ENCODE results near the gene GALNT1. TPM values are rescaled to one million over a fixed set of nuclear protein-coding genes. Genes with fewer than 3 reads are reported as not detected.

GALNT1 gene
- total and polyA plus RNA-seq, 9 donors: 20.0 to 60.2 (median 40.4) TPM

GRCh38 chr18:35680139-35680551 is 98.6 kb downstream of the GALNT1 start:
- TF ChIP-seq POLR2A (IDR thresholded peaks at IDR 0.05) (no peak), CTCF (IDR thresholded peaks at IDR 0.05) (no peak), EP300 (IDR thresholded peaks at IDR 0.05) (no peak)
- no peak for DNase-seq
- Histone ChIP-seq H3K36me3 (no peaks in the 10 kb centered on the region), H3K9me3 (no peaks in the 10 kb centered on the region), H3K27ac (no peak overlapping the region), H3K4me1 (ENCODE audit: insufficient read depth) (no peaks in the 10 kb centered on the region), H3K4me3 (no peak overlapping the region), H3K27me3 (no peaks in the 10 kb centered on the region)
- intact Hi-C loops (cut with DNase I): no loop called here

GRCh38 chr18:35682281-35682867 is 100.8 kb downstream of the GALNT1 start:
- intact Hi-C loops (cut with DNase I): no loop called here
- no peak overlapping the region for H3K27ac ChIP-seq
- H3K4me1 ChIP-seq (ENCODE audit: insufficient read depth): no peaks in the 10 kb centered on the region
- no peaks in the 10 kb centered on the region for H3K36me3 ChIP-seq
- 43 to 98% (median 93%) methylated on average over 1 of the region's 1 CpG for WGBS, 3 donors
- TF ChIP-seq CTCF (IDR thresholded peaks at IDR 0.05): no peak
- no peak for TF ChIP-seq POLR2A (IDR thresholded peaks at IDR 0.05)
- no peak for TF ChIP-seq EP300 (IDR thresholded peaks at IDR 0.05)
- no peaks in the 10 kb centered on the region for H3K9me3 ChIP-seq
- DNase-seq: no peak
- H3K4me3 ChIP-seq: no peak overlapping the region
- no peaks in the 10 kb centered on the region for H3K27me3 ChIP-seq

- TF ChIP-seq EP300 (IDR thresholded peaks at IDR 0.05) (no peak), POLR2A (IDR thresholded peaks at IDR 0.05) (no peak), CTCF (IDR thresholded peaks at IDR 0.05) (no peak)
- no peaks in the 10 kb centered on the region for H3K27me3 ChIP-seq
- no peaks in the 10 kb centered on the region for H3K9me3 ChIP-seq
- no peak overlapping the region for H3K27ac ChIP-seq
- no peaks in the 10 kb centered on the region for H3K4me1 ChIP-seq (ENCODE audit: insufficient read depth)
- 95 to 100% (median 99%) methylated on average over 1 of the region's 1 CpG for WGBS, 3 donors
- no peak overlapping the region for H3K4me3 ChIP-seq
- DNase-seq: no peak
- H3K36me3 ChIP-seq: no peaks in the 10 kb centered on the region
- intact Hi-C loops (cut with DNase I): no loop called here
These were observed 101.5 kb downstream of the GALNT1 start for GRCh38 chr18:35683021-35683420.

GRCh38 chr18:35688757-35689156 is 107.2 kb downstream of the GALNT1 start:
- intact Hi-C loops (cut with DNase I): no loop called here
- WGBS, 3 donors: 92 to 97% (median 96%) methylated on average over 1 of the region's 1 CpG

More at GRCh38 chr18:35688757-35689156, 107.2 kb downstream of the GALNT1 start:
- Histone ChIP-seq H3K36me3 (no peaks in the 10 kb centered on the region), H3K4me3 (no peak overlapping the region), H3K9me3 (no peaks in the 10 kb centered on the region), H3K27me3 (no peaks in the 10 kb centered on the region), H3K27ac (no peak overlapping the region), H3K4me1 (ENCODE audit: insufficient read depth) (no peaks in the 10 kb centered on the region)
- TF ChIP-seq EP300 (IDR thresholded peaks at IDR 0.05) (no peak), POLR2A (IDR thresholded peaks at IDR 0.05) (no peak), CTCF (IDR thresholded peaks at IDR 0.05) (no peak)
- DNase-seq: no peak
